SK-N-SH (cell line): ENCODE measurements around the gene SAMD4A. TPM values are rescaled to one million over a fixed set of nuclear protein-coding genes. Genes with fewer than 3 reads are reported as not detected.

Source experiments
- CTCF ChIA-PET: fragments of 300-600, 350-600 bp; formaldehyde crosslinking; extraction: SDS; loops from one replicate; lab custom pipeline; 2021; lab: Yijun Ruan, JAX
- POLR2A ChIA-PET: fragments of 350-600 bp; sonication (Branson Sonifier 250); formaldehyde crosslinking; extraction: SDS; loops from one replicate; lab custom pipeline; 2020; ENCODE audit warnings: antibody characterized with exemption, inconsistent platforms; lab: Yijun Ruan, JAX
- DNase-seq: peaks from one replicate; pipeline ENCODE4 v3.0.0; 2012
- H2AFZ ChIP-seq: fragments of 200-600 bp; sonication (generic); 2 replicates; pipeline ENCODE4 v1.8.1; 2016; ENCODE audit warnings: antibody characterized with exemption, mild to moderate bottlenecking, low read depth
- H3F3A ChIP-seq: fragments of 200-600 bp; sonication (generic); replicated peaks from 2 replicates; pipeline ENCODE3; 2016; ENCODE audit warnings: antibody characterized with exemption, mild to moderate bottlenecking; ENCODE audit not compliant: insufficient read depth
- H3K27ac ChIP-seq, 2 experiments: fragments of 200-500 bp in 1 of 2; fragments of 200-600 bp in 1 of 2; sonication (Bioruptor generic) in 1 of 2; sonication (generic), shearing (Covaris generic) in 1 of 2; 2 replicates each; pipeline versions ENCODE4 v1.5.1 to v1.6.1; 2014 to 2016; ENCODE audit warnings: low read depth in 2 of 2, inconsistent platforms in 1 of 2, low read length in 1 of 2, mild to moderate bottlenecking in 1 of 2, mixed read lengths in 1 of 2
- H3K27me3 ChIP-seq: fragments of 200-600 bp; sonication (generic), shearing (Covaris generic); 2 replicates; pipeline ENCODE4 v1.6.1; 2016; ENCODE audit warnings: mixed run types; ENCODE audit not compliant: insufficient read depth
- H3K36me3 ChIP-seq, 2 experiments: fragments of 200-500 bp in 1 of 2; fragments of 200-600 bp in 1 of 2; sonication (Bioruptor generic) in 1 of 2; sonication (generic) in 1 of 2; replicated peaks in 1 of 2; 2 replicates each; pipeline versions ENCODE3 to v1.5.1; 2014 to 2016; ENCODE audit warnings: low read length in 1 of 2, mild to moderate bottlenecking in 1 of 2; ENCODE audit not compliant: insufficient read depth in 2 of 2, control insufficient read depth in 1 of 2
- H3K4me1 ChIP-seq, 2 experiments: fragments of 200-500 bp in 1 of 2; fragments of 200-600 bp in 1 of 2; sonication (Bioruptor generic) in 1 of 2; sonication (generic), shearing (Covaris generic) in 1 of 2; 2 replicates each; pipeline versions ENCODE4 v1.5.1 to v1.6.1; 2014 to 2016; ENCODE audit warnings: low read depth in 1 of 2, low read length in 1 of 2, mixed run types in 1 of 2; ENCODE audit not compliant: insufficient read depth in 2 of 2, control insufficient read depth in 1 of 2
- H3K4me2 ChIP-seq: fragments of 200-600 bp; sonication (generic), shearing (Covaris generic); 2 replicates; pipeline ENCODE4 v1.6.1; 2017; ENCODE audit warnings: mixed run types
- H3K4me3 ChIP-seq, 2 experiments: fragments of 200-500 bp in 1 of 2; fragments of 200-600 bp in 1 of 2; sonication (Bioruptor generic) in 1 of 2; sonication (generic), shearing (Covaris generic) in 1 of 2; 2 replicates each; pipeline versions ENCODE4 v1.5.1 to v1.8.1; 2014 to 2016; ENCODE audit warnings: low read depth in 2 of 2, inconsistent platforms in 1 of 2, low read length in 1 of 2, mild to moderate bottlenecking in 1 of 2, mixed read lengths in 1 of 2, moderate library complexity in 1 of 2
- H3K79me2 ChIP-seq: fragments of 200-600 bp; sonication (generic); 2 replicates; pipeline ENCODE4 v1.8.1; 2017; ENCODE audit warnings: mild to moderate bottlenecking; ENCODE audit not compliant: insufficient read depth
- H3K9ac ChIP-seq: fragments of 200-600 bp; sonication (generic); 2 replicates; pipeline ENCODE4 v1.6.1; 2017; ENCODE audit warnings: mixed run types
- H3K9me2 ChIP-seq: fragments of 200-600 bp; sonication (generic); 2 replicates; pipeline ENCODE4 v1.6.1; 2017; ENCODE audit warnings: mixed run types
- H3K9me3 ChIP-seq: fragments of 200-600 bp; sonication (generic); 2 replicates; pipeline ENCODE4 v1.6.1; 2017; ENCODE audit warnings: mixed run types, mild to moderate bottlenecking, moderate library complexity
- H4K20me1 ChIP-seq: fragments of 200-600 bp; sonication (generic); 2 replicates; pipeline ENCODE4 v1.6.1; 2017; ENCODE audit warnings: mild to moderate bottlenecking, mixed run types; ENCODE audit not compliant: insufficient read depth
- CHD2 ChIP-seq: fragments of 150-350 bp; IDR thresholded peaks from 2 replicates; pipeline ENCODE4 v1.6.1; 2018; ENCODE audit warnings: low read length; ENCODE audit not compliant: partially characterized antibody
- ELF1 ChIP-seq: IDR thresholded peaks from 2 replicates; pipeline ENCODE4 v1.4.0; 2012
- EZH2phosphoT487 ChIP-seq: fragments of 200-600 bp; sonication (generic); IDR thresholded peaks from 2 replicates; pipeline ENCODE4 v1.6.1; 2017; ENCODE audit warnings: low read depth, mixed run types, mild to moderate bottlenecking, antibody characterized with exemption, moderate library complexity, borderline replicate concordance
- FOSL2 ChIP-seq: IDR thresholded peaks from 2 replicates; pipeline ENCODE4 v1.4.0; 2012; ENCODE audit warnings: low read depth, mild to moderate bottlenecking, moderate library complexity, borderline replicate concordance
- FOXM1 ChIP-seq: IDR thresholded peaks from 2 replicates; pipeline ENCODE4 v1.4.0; 2012; ENCODE audit warnings: low read depth, mild to moderate bottlenecking
- IRF3 ChIP-seq: fragments of 150-350 bp; IDR thresholded peaks from 2 replicates; pipeline ENCODE4 v1.6.1; 2016; ENCODE audit warnings: mild to moderate bottlenecking, low read depth, low read length
- NFIC ChIP-seq: IDR thresholded peaks from 2 replicates; pipeline ENCODE4 v1.4.0; 2012; ENCODE audit warnings: borderline replicate concordance
- NRF1 ChIP-seq: IDR thresholded peaks from 2 replicates; pipeline ENCODE4 v1.6.1; 2012; ENCODE audit warnings: low read depth, mild to moderate bottlenecking, low read length
- PBX3 ChIP-seq: IDR thresholded peaks from 2 replicates; pipeline ENCODE4; 2012
- POLR2AphosphoS5 ChIP-seq: IDR thresholded peaks from 2 replicates; pipeline ENCODE4 v1.6.1; 2012; ENCODE audit warnings: low read depth, low read length
- RFX5 ChIP-seq: IDR thresholded peaks from 2 replicates; pipeline ENCODE4 v1.6.1; 2012; ENCODE audit warnings: mild to moderate bottlenecking, improper control_type of control experiment, low read length
- SIN3A ChIP-seq: IDR thresholded peaks from 2 replicates; pipeline ENCODE4 v1.6.1; 2012; ENCODE audit warnings: low read depth, mild to moderate bottlenecking, low read length, moderate library complexity, borderline replicate concordance
- TCF12 ChIP-seq: IDR thresholded peaks from 2 replicates; pipeline ENCODE4 v1.4.0; 2012
- USF1 ChIP-seq: IDR thresholded peaks from 2 replicates; pipeline ENCODE4 v1.4.0; 2012; ENCODE audit warnings: low read depth, borderline replicate concordance
- WGBS: methylation state at CpG from one replicate; pipeline ENCODE4 v1.1.6; 2017; ENCODE audit warnings: low lambda C conversion rate; 5-methylcytosine and 5-hydroxymethylcytosine counted together
- polyA plus RNA-seq, 3 experiments: library from polyadenylated mRNA; depleted of rRNA; stranded (reverse); fragments of >200 nt; gene quantifications; 2 replicates each; pipeline ENCODE4 v1.2.3, GENCODE V29; 2012
- TF ChIP-seq, protein P1 (sequence below): IDR thresholded peaks from 2 replicates; pipeline ENCODE4 v1.6.1; 2012; ENCODE audit warnings: mild to moderate bottlenecking, low read depth, low read length, moderate library complexity
- TF ChIP-seq, protein P2 (sequence below): IDR thresholded peaks from 2 replicates; pipeline ENCODE4 v1.4.0; 2012; ENCODE audit warnings: low read depth
- TF ChIP-seq, protein P3 (sequence below): IDR thresholded peaks from 2 replicates; pipeline ENCODE4 v1.4.0; 2012; ENCODE audit warnings: low read depth, borderline replicate concordance

The SAMD4A gene
- polyA plus RNA-seq, 1 of the 3 experiments (the other 2 are of a cell fraction), result 5.0 TPM

GRCh38 chr14:54700717-54701116 is 133.8 kb downstream of the SAMD4A start:
- Histone ChIP-seq H3K9me2 (no peaks in the 10 kb centered on the region), H3K79me2 (peaks cover 79% of the 10 kb centered on the region), H3K4me3 (no peak overlapping the region), H3K4me1 (peaks cover 10 to 11% of the 10 kb centered on the region in 2 experiments; a peak in 2 of 4 replicates), H3K27ac (no peak overlapping the region), H3F3A (peaks cover 9% of the 10 kb centered on the region), H3K9me3 (no peaks in the 10 kb centered on the region), H4K20me1 (peaks cover 52% of the 10 kb centered on the region), H3K36me3 (no peaks in the 10 kb centered on the region), H3K27me3 (no peaks in the 10 kb centered on the region), H2AFZ (no peak overlapping the region), H3K4me2 (no peak overlapping the region), H3K9ac (no peak overlapping the region)
- 80% methylated on average over 2 of the region's 2 CpGs for WGBS
- POLR2A ChIA-PET, result no interaction called here
- TF ChIP-seq NRF1 (no peak), TCF12 (no peak), NFIC (no peak), PBX3 (no peak), IRF3 (no peak), CHD2 (no peak), EZH2phosphoT487 (no peak)
- TF ChIP-seq, protein P1, sequence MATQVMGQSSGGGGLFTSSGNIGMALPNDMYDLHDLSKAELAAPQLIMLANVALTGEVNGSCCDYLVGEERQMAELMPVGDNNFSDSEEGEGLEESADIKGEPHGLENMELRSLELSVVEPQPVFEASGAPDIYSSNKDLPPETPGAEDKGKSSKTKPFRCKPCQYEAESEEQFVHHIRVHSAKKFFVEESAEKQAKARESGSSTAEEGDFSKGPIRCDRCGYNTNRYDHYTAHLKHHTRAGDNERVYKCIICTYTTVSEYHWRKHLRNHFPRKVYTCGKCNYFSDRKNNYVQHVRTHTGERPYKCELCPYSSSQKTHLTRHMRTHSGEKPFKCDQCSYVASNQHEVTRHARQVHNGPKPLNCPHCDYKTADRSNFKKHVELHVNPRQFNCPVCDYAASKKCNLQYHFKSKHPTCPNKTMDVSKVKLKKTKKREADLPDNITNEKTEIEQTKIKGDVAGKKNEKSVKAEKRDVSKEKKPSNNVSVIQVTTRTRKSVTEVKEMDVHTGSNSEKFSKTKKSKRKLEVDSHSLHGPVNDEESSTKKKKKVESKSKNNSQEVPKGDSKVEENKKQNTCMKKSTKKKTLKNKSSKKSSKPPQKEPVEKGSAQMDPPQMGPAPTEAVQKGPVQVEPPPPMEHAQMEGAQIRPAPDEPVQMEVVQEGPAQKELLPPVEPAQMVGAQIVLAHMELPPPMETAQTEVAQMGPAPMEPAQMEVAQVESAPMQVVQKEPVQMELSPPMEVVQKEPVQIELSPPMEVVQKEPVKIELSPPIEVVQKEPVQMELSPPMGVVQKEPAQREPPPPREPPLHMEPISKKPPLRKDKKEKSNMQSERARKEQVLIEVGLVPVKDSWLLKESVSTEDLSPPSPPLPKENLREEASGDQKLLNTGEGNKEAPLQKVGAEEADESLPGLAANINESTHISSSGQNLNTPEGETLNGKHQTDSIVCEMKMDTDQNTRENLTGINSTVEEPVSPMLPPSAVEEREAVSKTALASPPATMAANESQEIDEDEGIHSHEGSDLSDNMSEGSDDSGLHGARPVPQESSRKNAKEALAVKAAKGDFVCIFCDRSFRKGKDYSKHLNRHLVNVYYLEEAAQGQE, result no peak
- CTCF ChIA-PET, result interaction anchor here (1.0 to 2.4 kb wide), 5 partner anchors 10 to 136 kb away, joined by 3 to 16 read pairs (median 7); no protein-coding TSS in a partner anchor
- DNase-seq, result no peak

DNA sequence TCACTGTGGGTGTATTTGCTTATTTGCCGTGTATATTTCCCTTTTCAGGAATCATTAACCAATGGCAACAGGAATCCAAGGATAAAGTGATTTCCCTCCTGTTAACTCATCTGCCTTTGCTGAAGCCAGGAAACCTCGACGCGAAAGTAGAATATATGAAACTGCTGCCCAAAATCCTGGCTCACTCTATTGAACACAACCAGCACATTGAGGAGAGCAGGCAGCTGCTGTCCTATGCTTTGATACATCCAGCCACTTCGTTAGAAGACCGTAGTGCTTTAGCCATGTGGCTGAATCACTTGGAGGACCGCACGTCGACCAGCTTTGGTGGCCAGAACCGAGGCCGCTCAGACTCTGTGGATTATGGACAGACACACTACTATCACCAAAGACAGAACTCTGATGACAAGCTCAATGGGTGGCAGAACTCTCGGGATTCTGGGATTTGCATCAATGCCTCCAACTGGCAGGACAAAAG is 135.1 kb downstream of the SAMD4A start:
- Histone ChIP-seq H3K4me2 (no peak overlapping the region), H3K9me3 (no peaks in the 10 kb centered on the region), H3K9me2 (no peaks in the 10 kb centered on the region), H3K4me3 (no peak overlapping the region), H3F3A (peaks cover 6% of the 10 kb centered on the region), H4K20me1 (peaks cover 60% of the 10 kb centered on the region), H3K4me1 (peaks cover 9 to 10% of the 10 kb centered on the region in 2 experiments; a peak in 2 of 4 replicates), H3K27me3 (no peaks in the 10 kb centered on the region), H3K79me2 (peaks cover 80% of the 10 kb centered on the region), H2AFZ (no peak overlapping the region), H3K27ac (no peak overlapping the region), H3K36me3 (no peaks in the 10 kb centered on the region), H3K9ac (no peak overlapping the region)
- TF ChIP-seq EZH2phosphoT487 (no peak), FOXM1 (no peak), USF1 (no peak), TCF12 (no peak), IRF3 (no peak), SIN3A (no peak), FOSL2 (no peak), ELF1 (no peak), RFX5 (no peak), POLR2AphosphoS5 (no peak)
- TF ChIP-seq, protein P2, sequence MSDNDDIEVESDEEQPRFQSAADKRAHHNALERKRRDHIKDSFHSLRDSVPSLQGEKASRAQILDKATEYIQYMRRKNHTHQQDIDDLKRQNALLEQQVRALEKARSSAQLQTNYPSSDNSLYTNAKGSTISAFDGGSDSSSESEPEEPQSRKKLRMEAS, result no peak
- TF ChIP-seq, protein P3, sequence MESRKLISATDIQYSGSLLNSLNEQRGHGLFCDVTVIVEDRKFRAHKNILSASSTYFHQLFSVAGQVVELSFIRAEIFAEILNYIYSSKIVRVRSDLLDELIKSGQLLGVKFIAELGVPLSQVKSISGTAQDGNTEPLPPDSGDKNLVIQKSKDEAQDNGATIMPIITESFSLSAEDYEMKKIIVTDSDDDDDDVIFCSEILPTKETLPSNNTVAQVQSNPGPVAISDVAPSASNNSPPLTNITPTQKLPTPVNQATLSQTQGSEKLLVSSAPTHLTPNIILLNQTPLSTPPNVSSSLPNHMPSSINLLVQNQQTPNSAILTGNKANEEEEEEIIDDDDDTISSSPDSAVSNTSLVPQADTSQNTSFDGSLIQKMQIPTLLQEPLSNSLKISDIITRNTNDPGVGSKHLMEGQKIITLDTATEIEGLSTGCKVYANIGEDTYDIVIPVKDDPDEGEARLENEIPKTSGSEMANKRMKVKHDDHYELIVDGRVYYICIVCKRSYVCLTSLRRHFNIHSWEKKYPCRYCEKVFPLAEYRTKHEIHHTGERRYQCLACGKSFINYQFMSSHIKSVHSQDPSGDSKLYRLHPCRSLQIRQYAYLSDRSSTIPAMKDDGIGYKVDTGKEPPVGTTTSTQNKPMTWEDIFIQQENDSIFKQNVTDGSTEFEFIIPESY, result no peak
- no peak for DNase-seq
- ChIA-PET CTCF (interaction anchor here (0.6 to 2.4 kb wide), 5 partner anchors 11 to 137 kb away, joined by 3 to 16 read pairs (median 4); no protein-coding TSS in a partner anchor), POLR2A (no interaction called here)
- 95% methylated on average over 11 of the region's 12 CpGs for WGBS
